HG03439 (cell line): ENCODE data around the gene BDKRB2.

Source experiments
- ATAC-seq: cut with Tn5 transposase; IDR thresholded peaks from one replicate; pipeline ENCODE4 v1.9.1; 2021; ENCODE audit warnings: mild to moderate bottlenecking, moderate library complexity; ENCODE audit not compliant: unreplicated experiment

The BDKRB2 gene

DNA sequence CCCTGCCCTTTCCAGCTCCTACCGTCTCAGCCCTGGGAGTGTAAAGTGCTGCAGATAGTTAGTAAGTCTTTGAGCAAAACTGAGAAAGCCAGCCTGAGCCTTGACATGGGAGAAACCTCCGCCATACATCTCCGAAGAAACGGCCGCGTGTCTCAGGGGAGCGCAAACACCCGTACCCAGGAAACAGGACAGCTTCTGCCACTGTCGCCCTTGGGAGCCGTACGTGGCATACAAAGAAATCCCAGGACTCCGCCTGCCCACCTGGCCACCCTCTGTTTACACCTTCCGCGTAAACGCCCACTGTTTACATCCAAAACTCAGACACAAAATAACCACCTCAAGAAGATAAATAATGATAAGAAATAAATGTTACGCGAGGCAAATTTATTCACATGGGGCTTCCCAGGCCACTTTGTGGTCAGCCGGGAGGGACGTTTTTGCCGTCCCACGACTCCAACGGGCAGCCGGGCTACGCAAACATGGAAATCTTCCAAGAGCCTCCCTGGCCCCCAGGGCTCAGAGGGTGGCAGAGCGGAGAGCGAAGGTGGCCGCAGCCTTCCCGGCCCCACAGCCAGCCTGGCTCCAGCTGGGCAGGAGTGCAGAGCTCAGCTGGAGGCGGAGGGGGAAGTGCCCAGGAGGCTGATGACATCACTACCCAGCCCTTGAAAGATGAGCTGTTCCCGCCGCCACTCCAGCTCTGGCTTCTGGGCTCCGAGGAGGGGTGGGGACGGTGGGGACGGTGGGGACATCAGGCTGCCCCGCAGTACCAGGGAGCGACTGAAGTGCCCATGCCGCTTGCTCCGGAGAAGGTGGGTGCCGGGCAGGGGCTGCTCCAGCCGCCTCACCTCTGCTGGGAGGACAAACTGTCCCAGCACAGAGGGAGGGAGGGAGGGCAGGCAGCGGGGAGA, at the start of gene BDKRB2:
Gene BDKRB2 (plus strand): TSS at position 689 of the 908 bp plus-strand sequence. CDS start 32,269 bp downstream, outside the sequence.
- ATAC-seq, result no peak

DNA sequence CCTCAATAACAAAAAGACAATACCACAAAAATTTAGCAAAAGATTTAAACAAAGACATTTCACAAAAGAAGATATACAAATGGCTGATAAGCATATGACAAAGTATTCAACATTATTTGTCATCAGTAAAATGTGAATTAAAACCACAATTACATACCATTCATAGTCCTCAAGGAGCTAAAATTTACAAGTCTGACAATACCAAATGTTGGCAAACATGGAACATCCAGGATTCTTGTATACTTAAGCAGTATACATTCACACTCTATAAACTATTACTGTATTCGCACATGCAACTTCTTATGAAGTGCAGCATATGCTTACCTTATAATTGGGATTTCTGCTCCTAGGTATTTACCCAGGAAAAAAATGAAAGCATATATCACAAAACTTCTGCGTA, 49.7 kb upstream of the BDKRB2 start:
- ATAC-seq, result no peak

DNA sequence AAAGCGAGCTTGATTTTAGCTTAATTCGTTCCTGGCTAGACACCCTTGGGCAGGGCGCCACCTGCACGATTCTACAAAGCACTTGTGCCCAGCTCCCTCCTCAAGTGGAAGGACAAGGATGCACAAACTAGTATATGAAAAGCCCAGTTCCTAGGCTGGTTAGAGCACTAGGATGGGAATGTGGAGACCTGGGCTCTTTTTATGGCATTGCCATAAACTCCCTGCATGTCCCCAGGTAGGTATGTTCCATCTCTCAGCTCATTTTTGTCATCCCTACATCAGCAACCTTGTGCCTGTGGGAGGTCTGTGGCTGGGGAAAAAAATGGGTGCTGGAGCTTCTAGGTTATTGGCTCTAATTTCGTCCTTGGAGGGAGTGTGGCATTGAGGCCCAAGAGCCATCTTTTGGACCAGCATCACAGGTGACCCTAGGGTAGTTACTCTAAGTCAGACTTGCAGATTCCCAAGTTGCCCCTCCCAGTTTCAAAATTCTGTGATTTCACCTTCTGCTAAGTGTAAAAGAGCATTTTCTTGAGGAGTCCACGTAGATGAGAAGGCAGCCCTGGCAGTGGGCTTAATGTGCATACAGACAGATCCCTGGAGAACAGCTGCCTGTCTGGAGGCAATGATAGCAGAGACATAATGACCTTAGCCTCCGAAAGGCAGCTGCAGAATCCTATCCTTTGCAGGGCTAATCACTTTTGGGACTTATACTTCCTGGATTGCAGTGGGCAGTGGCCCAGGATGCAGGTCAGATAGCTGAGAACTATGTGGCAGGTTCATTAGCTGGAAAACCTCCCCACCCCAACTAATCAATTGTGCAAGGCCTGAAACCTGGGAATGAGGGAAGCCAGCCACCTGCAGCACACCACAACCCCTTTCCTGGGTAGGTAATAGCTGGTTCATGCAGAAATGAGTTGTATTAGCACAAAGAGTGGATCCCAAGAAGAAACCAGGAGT, 47.6 kb upstream of the BDKRB2 start:
- no peak for ATAC-seq

DNA sequence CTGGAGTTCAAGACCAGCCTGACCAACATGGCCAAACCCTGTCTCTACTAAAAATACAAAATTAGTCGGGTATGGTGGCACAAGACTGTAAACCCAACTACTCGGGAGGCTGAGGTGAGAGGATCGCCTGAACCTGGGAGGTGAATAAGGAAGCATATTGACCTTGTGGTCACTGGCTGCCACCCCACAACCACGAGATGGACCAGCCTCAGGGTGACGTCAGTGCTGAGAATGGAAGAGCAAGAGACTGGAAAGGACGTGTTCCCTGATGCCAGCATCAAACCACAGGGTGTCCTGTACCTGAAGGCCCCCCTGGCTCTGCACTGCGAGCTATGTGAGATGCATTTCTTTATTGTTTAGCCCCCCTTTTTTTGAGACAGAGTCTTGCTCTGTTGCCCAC, 45.9 kb upstream of the BDKRB2 start:
- no peak for ATAC-seq

DNA sequence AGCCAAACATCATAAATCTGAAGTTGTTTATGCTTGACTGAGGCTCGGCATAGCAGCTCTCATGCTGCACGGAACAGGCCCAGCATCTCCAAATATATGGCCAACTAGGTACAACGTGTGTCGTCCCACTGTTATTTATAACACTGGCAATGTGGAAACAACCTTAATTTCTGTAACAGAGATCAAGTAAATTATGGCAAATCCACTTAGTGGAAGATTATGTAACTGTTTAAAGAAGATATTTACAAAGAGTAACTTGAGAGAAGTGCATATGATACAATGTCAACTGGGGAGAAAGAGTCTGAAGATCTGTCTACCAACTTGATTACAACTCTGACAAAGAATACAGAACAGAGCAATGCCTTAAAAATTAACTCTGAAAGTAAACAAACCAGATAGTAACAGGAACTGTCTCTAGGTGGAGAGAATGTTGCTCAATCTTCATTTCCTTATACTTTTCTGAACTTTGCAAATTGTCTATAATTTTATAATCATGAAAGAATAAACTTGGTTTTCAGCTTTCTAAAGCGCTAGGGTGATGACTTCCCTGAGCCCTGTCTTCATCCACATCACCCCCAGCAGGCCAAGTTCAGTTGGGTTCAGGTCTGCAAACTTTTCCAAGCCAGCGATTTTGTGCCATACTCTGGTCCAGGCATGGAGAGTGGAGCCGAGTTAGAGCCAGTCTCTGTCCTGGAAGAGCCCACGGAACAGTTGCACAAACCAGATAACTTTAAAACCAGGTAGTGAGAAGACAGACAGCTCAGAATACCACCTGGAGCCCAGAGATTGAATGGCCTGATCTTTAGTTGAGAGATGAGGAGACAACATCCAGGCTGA, 44.3 kb upstream of the BDKRB2 start:
- no peak for ATAC-seq

DNA sequence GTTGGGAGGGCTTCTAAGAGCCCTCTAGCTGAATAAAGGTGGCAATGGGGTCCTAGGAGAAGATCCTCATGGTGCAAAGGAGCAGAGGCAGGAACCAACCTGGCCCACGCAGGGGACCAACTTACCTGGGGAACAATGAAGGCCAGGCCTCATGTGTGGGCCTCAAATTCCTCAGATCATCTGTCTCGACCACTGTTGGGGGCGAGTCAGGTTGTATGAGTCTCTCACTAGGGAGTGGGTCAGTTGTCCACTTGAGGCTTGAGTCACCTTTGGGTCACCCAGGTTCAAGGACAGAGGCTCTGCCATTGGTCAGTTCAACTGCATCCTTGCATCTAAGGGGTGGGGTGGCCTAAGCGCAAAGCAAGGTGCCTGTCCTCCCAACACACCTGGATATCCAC, 43.7 kb upstream of the BDKRB2 start:
- no peak for ATAC-seq

DNA sequence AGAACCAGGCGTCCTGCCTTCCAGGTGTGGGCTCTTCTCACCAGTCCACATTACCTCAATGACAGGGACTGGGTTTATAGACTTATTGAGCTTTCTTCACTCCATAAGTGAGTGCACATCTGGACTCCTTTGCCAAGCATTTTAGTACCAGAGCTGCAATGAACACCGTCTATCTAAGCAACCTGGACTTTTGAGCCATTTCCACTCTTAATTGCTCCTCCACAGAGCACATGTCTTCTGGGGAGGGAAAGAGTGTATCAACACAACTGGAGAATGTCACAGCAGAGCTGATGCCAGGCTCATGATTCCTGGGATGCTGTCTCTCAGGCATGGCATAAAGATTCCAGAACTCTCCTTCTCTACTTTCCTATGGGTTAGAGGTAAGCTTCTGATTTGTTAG, 43.0 kb upstream of the BDKRB2 start:
- no peak for ATAC-seq

DNA sequence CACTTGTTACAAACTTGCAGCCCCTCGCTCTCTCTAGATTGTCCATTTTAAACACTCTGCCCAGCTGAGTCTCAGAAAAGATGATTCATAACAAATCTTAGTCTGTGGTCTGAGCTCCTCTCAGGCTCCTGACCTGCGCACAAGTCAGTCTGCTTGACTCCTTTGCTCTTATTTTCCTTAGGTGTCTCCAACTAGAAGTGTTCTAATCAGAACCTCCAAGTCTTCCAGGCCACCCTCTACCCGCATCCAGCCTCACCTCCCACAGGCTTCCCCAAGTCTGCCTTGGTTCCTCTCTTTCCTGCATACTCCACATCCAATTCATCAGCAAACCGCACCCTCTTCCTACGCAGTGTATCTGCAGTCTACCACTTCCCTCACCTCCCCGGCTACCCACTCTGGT, 42.4 kb upstream of the BDKRB2 start:
- no peak for ATAC-seq

DNA sequence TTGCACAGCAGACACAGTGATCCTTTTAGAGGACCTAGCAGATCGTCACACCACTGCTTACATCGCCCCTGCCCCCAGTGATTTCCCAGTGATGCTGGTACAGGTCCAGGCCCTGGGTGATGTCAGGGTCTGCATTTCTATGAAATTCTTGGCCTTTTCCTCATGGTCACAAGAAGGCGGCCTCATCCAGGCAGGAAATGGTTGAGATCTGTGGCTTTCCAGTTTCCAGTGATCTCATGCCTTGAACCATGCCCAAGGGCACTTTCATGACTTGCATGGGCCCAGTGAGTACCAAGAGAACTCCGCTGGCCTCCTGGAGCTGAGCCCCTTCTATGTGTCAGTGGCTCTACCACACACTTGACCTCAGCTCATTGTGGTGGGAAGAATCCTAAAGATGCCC, 41.9 kb upstream of the BDKRB2 start:
- no peak for ATAC-seq

DNA sequence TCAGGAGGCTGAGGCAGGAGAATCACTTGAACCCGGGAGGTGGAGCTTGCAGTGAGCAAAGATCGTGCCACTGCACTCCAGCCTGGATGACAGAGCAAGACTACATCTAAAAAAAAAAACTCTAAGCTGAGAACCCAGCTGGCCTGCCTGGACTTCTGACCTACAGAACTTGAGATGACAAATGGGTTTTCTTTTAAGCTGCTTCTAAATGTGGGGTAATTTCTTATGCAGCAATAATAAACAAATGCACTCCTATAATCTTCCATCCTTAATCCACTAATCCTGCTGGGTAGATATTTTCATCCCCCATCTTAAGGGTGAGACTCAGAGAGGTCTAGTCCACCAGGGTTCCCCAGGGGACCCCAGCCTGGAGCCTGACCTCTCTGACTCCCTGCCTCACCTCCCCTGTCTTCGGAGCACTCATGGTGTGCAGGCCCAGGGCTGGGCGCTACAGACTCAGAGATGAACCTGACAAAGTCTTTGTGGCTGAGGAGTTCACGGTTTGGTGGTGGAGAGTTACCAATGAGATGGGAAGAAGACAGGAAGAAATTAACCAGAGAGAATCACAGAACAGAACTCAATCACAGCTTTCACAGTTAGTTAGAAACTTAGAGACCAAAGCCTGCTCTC, 39.7 kb upstream of the BDKRB2 start:
- ATAC-seq, result no peak

DNA sequence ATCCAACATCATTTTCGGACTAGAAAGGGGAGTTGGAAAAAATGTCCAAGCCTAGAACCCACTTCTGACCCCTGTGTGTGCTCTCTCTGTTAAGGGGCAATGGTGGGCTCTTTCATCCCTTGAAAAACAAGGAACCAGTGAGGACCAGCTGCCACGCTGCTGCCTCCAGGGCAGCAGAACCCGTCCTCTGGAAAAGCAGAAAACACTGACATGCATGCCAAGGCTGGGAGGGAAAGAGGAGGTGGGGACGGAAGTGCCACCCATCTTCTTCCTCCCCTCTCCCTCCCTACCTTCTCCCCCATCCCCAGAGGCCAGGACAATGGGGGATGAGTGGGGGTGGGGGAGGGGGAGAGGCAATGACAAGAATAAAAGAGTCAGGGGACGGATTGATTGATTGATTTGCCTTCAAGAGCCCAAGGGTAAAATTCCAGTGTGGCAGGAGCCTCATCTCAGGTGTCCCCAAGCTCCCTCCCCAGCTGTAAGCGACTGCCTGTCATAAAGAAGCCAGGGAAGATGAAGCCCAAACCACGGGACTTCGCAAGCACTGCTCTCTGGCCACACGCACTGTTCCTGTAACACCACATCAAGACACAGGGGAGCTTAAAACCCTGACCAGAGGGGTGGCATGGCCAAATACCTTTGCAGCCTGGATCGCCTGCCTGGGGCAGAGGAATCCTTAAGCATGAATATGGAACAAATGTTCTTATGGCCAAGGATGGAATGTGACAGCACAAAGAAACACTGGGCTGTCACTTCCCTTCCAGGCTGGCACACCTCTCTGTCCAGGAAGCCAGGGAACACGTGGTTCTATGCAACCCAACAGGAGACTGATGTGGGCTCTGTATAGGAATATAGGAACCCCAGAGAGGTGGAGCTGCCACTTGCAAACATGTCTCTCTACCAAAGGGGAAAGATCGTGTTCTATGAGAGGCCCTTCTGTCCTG, 38.9 kb upstream of the BDKRB2 start:
- ATAC-seq, result no peak

DNA sequence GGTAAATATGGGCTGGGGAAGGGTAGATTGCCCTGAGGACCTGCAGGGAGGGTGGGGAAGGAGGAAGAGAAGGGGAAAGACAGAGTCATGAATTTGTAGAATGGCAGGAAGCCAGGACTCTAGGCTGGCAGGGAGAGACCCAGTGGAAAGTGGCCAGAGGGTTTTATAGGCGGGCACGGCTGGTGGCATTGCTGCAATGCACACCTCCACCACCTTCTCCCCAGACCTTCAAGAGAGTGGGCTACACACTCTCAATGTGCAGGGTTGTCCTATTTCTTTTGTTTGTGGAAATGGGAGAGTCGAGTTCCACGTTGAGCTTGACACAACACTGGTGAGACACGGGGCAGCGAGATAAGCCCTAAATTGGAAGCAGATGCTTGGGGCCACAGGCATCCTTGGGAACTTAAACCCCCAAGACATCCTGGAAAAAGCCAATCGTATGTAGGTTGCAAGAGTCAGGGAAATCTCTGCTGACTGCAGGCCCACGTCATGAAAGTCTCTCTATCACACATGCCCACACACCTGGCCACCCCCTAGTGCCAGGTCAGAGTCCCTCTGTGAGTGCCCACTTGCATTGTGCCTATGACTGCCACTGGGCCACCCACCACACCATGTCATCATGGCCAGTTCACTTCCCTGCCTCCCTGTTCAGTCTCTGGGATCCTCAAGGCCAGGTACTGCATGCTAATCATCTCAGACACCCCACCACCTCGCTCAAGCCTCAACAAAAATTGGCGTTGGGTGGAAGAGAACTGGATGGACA, 38.0 kb upstream of the BDKRB2 start:
- ATAC-seq, result no peak

DNA sequence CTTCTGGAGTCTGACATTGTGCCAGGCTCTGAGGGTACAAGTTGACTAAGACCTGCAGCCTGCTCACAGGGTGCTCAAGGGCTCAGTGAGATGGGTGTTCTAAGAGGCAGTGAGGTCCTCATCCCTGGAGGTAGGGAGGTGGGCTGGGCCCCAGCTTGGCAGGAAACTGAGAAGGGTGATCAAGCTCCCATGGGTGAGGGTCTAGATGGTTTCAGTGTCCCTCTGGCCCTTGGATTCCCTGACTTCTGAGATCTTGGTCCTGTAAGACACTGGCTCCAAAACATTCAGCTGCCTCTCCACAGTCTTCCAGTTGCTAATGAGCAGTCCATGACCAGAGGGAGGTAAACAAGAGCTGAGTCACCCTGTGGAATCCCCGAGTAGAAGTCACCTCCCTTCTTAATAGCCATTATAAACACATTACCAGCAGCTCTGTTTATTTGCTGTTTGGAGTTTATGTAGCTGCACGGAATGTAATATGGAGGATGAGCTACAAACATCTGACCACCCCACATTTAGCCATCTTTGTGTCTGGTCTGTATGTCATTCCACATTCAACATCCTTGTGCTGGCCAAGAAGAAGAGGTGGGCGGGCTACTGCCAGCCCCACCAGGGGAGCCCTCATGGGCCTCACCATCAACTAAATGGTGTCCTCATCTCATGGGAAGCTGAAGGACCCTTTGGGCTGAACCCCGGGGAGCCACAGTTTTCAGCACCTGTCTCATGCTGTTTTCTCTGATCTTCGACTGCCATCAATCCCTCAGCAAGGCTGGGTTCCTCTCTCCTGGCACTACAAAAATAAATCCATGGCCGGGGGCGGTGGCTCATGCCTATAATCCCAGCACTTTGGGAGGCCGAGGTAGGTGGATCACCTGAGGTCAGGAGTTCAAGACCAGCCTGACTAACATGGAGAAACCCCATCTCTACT, 37.2 kb upstream of the BDKRB2 start:
- no peak for ATAC-seq

DNA sequence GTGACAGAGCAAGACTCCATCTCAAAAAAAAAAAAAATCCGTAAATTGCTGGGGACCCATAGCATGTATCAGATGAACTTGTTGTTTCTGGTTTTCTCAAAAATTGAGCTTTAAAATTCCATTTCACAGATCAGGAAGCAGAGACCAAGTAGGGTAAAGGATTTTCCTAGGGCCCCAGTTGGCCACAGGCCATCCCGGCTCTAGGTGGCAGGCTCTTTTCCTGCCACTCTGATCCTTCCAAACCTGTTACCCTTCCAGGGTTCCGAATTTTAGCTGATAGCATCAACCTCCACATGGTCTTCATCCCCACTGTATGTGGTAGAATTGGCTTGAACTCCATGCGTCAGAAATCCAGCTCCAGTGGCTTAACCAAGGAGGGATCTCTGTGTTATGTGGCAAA, 36.1 kb upstream of the BDKRB2 start:
- no peak for ATAC-seq

DNA sequence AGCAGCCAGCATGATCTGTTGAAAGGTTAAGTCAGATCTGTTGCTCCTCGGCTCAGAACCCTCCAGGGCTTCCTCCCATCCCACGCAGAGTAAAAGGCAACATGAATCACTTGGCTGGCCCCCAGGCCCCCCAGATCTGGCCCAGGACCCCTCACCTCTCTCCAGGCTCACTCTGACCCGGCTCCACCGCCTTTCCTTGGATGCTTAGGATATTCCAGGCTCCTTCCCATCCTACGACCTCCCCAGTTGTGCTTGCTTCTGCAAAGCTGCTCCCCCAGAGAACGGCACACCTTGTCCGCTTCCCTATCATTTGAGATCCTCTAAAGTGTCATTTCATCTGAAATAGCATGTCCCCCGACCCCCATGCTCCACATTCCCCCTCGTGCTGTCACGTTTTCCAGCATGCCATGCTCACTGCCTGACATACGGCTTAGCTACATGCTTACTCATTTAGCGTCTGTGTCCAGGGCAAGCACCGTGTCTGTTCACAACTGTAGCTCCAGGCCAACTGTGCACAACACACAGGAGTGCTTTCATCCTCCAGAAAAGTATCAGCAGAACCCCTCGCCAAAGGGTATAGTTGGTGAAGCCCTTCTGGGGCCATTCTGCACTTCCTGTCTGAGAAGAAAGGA, 33.6 kb upstream of the BDKRB2 start:
- no peak for ATAC-seq

DNA sequence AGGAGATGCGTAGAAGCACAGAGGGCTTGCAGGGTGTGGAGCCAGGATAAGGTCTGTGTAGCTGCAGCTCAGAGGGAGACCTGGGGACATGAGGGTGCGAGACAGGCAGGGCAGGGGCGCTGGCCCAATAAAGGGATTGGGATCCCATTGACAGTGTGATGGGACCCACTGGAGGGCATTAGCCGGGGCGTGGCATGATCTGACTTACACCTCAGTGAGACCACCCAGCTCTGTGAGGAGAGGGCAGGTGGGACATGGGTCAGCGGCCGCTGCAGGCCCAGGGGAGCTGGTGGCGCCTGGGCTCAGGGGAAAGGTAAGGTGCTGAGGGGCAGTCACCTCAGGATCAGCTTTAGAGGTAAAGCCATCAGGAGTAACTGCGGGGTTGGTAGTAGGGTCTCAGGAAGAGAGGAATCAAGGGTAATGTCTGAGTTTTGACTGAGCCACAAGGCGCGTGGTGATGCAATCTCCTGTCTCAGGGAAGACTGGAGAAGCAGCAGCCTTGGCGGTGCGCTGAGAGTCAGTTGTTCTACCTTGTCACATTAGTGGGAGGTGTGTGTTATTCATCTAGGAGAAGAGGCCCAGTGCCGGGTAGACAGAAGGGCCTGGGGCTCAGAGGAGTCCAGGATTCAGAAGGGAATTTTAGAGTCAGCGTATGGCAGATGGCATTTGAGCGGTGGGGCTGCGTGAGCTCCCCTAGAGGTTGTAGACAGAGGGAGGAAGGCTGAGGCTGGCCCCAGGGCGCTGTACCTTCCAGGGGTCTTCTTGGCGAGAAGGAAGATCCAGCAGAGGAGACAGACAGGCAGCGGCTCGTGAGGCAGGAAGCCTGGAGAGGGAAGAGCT, 30.8 kb upstream of the BDKRB2 start:
- no peak for ATAC-seq
